GM13976 (cell line): ENCODE results near the gene STEAP3.

Source experiments
- DNase-seq: peaks from one replicate; pipeline ENCODE4 v3.0.0; 2012; ENCODE audit warnings: low spot score
- in situ Hi-C: fragments of 300-500 bp; cut with MboI; formaldehyde crosslinking; loops from one replicate; pipeline ENCODE4 v1.12.0; 2022; ENCODE audit warnings: low sequenced_read_pairs, mixed read lengths, inconsistent platforms; ENCODE audit not compliant: unreplicated experiment
- TF ChIP-seq, protein P1 (sequence below): IDR thresholded peaks from 2 replicates; pipeline ENCODE4 v1.5.1; 2012; ENCODE audit warnings: borderline replicate concordance, mild to moderate bottlenecking; ENCODE audit not compliant: insufficient read depth; ENCODE audit errors: extremely low read depth, missing control alignments, control extremely low read depth

STEAP3 gene

DNA sequence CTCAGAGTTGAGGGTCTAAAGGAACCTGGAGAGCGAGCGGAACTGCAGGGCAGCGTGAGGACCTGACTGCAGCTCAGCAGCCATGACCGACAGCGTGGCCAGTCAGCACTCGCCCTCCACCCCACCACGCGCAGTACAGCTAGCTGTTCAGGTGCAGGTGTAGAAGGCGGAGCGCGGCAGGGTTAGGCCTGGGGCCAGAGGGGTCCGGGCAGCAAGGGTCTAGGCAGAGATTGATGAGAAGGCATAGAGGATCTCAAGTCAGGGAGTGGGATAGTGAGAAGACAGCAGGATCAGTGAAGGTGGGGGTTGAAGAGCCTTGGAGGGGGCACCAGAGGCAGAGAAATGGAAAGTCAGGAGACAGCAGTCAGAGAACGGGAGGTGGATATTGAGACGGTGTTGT lies 71.0 kb downstream of the STEAP3 start:
- TF ChIP-seq, protein P1, sequence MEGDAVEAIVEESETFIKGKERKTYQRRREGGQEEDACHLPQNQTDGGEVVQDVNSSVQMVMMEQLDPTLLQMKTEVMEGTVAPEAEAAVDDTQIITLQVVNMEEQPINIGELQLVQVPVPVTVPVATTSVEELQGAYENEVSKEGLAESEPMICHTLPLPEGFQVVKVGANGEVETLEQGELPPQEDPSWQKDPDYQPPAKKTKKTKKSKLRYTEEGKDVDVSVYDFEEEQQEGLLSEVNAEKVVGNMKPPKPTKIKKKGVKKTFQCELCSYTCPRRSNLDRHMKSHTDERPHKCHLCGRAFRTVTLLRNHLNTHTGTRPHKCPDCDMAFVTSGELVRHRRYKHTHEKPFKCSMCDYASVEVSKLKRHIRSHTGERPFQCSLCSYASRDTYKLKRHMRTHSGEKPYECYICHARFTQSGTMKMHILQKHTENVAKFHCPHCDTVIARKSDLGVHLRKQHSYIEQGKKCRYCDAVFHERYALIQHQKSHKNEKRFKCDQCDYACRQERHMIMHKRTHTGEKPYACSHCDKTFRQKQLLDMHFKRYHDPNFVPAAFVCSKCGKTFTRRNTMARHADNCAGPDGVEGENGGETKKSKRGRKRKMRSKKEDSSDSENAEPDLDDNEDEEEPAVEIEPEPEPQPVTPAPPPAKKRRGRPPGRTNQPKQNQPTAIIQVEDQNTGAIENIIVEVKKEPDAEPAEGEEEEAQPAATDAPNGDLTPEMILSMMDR = no peak
- DNase-seq = no peak
- in situ Hi-C loops = no loop called here

DNA sequence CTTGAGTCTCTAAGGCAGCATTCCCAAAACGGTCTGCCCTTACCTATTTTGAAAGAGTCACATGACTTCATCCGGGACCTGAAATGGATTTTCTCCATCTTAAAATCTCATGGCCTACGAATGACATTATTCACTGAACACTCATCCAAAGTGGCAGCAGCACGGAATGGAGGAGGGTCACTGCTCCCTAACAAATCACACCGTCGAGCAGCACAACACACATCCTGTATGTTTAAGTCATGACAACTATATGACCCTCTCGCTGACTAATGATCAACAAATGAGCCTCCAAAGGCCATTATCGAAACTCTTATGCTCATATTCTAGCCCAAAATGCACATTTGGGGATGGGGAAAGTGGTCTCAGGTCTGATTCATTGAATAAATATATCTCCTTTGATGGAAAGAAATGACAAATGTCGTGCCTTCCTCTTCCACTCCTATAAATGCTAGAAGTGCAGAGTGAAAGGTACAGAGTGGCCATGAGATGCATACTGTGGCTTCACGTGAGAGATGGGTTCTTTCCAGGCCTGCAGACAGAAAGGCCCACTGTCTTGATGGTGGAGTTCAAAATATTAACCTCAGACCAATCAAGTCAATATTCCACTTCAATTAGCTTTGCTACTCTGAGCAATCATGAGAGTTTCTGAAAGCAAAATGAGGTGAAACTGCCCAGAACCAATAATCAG lies 72.2 kb downstream of the STEAP3 start:
- DNase-seq = no peak
- in situ Hi-C loops = no loop called here
- TF ChIP-seq, protein P1 = no peak

DNA sequence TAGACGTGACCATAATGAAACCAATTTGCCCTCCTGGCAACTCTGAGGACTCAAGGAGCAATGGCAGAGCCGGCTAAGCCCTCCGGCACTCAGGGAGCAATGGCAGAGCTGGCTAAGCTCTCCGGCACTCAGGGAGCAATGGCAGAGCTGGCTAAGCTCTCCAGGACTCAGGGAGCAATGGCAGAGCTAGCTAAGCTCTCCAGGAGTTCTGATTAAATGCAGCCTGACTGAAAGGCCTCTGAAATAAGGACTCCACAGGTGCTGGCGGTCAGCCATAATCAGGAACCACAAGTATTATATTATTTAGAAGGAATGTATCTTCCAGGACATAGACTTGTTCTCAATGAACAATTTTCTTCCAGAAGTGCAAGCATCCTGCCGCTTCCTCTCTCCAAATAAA lies 77.8 kb downstream of the STEAP3 start:
- no peak for DNase-seq
- in situ Hi-C loops = loop anchor here (25.0 kb wide), 1 partner anchor 414 kb away; no protein-coding TSS in a partner anchor
- TF ChIP-seq, protein P1 = no peak

DNA sequence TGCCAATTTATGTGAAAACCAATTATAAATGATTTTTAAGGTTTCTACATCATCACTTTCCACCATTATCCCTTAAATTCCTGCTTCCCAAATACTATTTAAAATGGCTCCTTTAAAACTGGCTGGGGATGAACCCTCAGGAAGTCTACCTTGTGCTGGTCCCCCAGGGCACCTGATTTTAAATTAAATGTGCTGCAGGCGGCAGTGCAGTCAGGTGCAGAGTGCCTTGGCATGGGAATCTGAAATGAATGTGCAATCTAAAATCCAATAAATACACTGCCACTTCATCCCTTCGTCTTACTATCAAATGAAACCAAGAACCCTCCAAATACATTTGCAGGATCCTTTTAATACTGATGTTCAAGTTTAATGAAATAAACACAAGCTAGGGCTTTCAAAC lies 81.2 kb downstream of the STEAP3 start:
- in situ Hi-C loops = loop anchor here (25.0 kb wide), 1 partner anchor 418 kb away; no protein-coding TSS in a partner anchor
- DNase-seq = no peak
- TF ChIP-seq, protein P1 = no peak

DNA sequence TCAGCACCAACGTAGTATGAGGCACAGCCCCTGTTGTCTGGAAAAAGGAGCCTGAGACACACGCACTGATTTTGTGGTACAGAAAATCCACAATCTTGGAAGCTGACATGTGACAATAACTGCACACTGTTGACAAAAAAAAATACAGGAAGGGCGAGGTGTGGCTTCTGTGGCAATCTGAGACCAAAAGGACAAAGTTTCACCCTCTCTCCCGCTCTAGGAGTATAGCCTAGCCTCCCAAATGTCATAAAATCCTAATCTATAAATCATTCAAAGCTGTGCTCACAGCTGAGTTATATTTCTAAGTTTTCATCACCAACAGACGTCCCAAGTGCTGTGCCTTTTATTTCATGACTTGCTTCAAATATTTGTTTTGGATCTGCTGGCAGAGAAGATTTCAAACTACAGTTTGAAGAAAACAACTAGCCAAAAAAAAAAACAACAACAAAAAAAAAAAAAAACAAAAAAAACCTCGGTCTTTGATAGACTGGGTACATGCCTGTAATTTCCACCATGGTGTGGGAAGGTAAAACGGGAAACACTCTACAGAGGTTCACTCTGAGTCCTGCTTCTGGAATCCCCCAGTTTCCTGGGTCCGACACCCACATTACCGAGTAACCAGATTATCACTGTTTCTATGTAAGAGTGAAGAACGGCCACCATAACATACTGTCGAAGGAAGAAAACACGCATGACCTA lies 82.0 kb downstream of the STEAP3 start:
- in situ Hi-C loops = loop anchor here (25.0 kb wide), 1 partner anchor 418 kb away; no protein-coding TSS in a partner anchor
- DNase-seq = no peak
- TF ChIP-seq, protein P1 = no peak

DNA sequence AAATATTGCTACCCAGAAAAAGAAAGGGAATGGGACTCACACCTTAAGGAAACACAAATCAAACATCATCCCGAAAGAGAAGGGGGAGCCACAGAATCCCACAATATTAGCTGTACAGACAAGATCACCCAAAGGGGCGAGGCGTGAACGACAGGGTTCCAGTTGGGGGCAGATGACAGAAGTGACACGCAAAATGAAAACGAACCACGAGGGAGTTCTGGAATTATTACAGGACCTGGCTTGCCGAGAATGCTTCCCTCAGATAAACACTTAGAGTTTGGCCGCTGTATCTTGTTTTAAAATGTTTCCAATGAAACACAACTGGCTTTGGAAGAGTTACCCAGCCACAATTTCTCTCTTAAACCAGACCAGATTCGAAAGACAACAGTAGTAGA lies 82.6 kb downstream of the STEAP3 start:
- TF ChIP-seq, protein P1 = no peak
- in situ Hi-C loops = loop anchor here (25.0 kb wide), 1 partner anchor 419 kb away; no protein-coding TSS in a partner anchor
- no peak for DNase-seq
